ENCODE data around the gene CDHR1. TPM values are rescaled to one million over a fixed set of nuclear protein-coding genes. Genes with fewer than 3 reads are reported as not detected.

Gene CDHR1
- total and polyA plus RNA-seq, 2 of the 8 experiments (the other 6 are each of a cell fraction or from before 2014, with no cell fraction given) = 3.9 to 10.5 TPM

DNA sequence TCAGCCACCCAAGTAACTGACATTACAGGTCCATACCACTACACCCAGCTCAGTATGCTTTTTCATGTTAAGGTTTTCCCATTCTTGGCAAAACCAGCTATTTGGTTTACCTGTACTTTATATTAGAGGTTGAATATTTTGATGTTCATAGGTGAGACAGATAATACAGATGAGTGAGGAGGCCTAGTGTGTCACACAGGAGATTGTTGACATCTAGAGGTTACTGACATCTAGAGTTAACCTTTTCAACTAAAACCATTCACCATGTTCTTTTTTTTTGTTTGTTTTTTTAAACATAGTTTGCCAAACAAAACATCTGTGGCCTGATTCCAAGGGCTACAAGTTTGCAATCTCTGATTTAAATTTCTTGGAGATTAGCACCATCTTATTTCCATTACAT lies 47.0 kb upstream of the CDHR1 start:
- H3K9me3 ChIP-seq (ENCODE audit: insufficient read depth in 2 of 2, low read depth in 1 of 2, low read length in 1 of 2) = no peaks in the 10 kb centered on the region

More for the DNA sequence above, 47.0 kb upstream of the CDHR1 start:
- Histone ChIP-seq H3K4me1 (replicated peaks in 1 of 4; ENCODE audit: control insufficient read depth in 3 of 4, insufficient read depth in 4 of 4, low read length in 3 of 4) (no peaks in the 10 kb centered on the region), H3K36me3 (ENCODE audit: control insufficient read depth in 2 of 4, insufficient read depth in 4 of 4, low read length in 3 of 4) (peaks cover 10 to 84% (median 53%) of the 10 kb centered on the region in 4 experiments), H3K23ac (ENCODE audit: insufficient read length) (no peak overlapping the region), H3K27me3 (replicated peaks in 1 of 4; ENCODE audit: control insufficient read depth in 3 of 4, extremely low read depth in 1 of 4, insufficient read depth in 3 of 4, low read length in 3 of 4) (no peaks in the 10 kb centered on the region), H3K23me2 (ENCODE audit: low read depth, low read length) (no peaks in the 10 kb centered on the region), H3K18ac (ENCODE audit: extremely low read depth, low read length) (no peak overlapping the region), H4K20me1 (replicated peaks in 1 of 2; ENCODE audit: control insufficient read depth in 1 of 2, insufficient read depth in 2 of 2, low read length in 2 of 2) (no peaks in the 10 kb centered on the region), H3K9ac (replicated peaks in 1 of 4; ENCODE audit: extremely low read depth in 1 of 4, low read depth in 3 of 4, low read length in 3 of 4) (no peak overlapping the region), H4K5ac (ENCODE audit: insufficient read length, low read depth, low read length) (no peak overlapping the region), H3K4me3 (ENCODE audit: extremely low read depth in 1 of 4, insufficient read depth in 2 of 4, low read depth in 3 of 4, low read length in 4 of 4) (no peak overlapping the region), H3K27ac (ENCODE audit: low read depth, low read length) (no peak overlapping the region), H2BK120ac (replicated peaks; ENCODE audit: low read depth, low read length) (no peak overlapping the region), H3K4ac (replicated peaks; ENCODE audit: insufficient read length, low read depth, low read length) (no peak overlapping the region), H2BK5ac (ENCODE audit: low read depth, low read length) (no peak overlapping the region), H2BK15ac (ENCODE audit: low read length) (no peak overlapping the region), H2AK5ac (ENCODE audit: low read depth, low read length) (no peak overlapping the region), H3K79me2 (ENCODE audit: control insufficient read depth in 1 of 2, insufficient read depth in 2 of 2, low read length in 2 of 2) (no peaks in the 10 kb centered on the region), H2BK12ac (ENCODE audit: low read depth, low read length) (no peak overlapping the region), H3K14ac (ENCODE audit: insufficient read length) (no peak overlapping the region), H3K79me1 (ENCODE audit: low read depth, low read length) (no peaks in the 10 kb centered on the region), H3K4me2 (ENCODE audit: insufficient read depth in 1 of 2, low read depth in 2 of 2, low read length in 2 of 2) (no peak overlapping the region), H3K56ac (replicated peaks; ENCODE audit: insufficient read length, low read depth, low read length) (no peak overlapping the region), H2BK20ac (ENCODE audit: low read length) (no peak overlapping the region), H4K8ac (ENCODE audit: extremely low read depth, insufficient read depth, low read length) (no peak overlapping the region), H4K91ac (replicated peaks; ENCODE audit: insufficient read length, low read length) (no peak overlapping the region), H2AFZ (ENCODE audit: low read length) (no peak overlapping the region)
- ChIA-PET POLR2A (ENCODE audit: partially characterized antibody) (interaction anchor here (0.6 to 2.3 kb wide), 4 partner anchors 8 to 12 kb away, joined by 3 to 11 read pairs (median 7); partner anchors contain the start of gene GHITM), CTCF (ENCODE audit: partially characterized antibody) (interaction anchor here (0.7 to 12.2 kb wide), 27 partner anchors 8 to 390 kb away, joined by 3 to 248 read pairs (median 5); partner anchors contain the start of genes CDHR1, GHITM, GPR15LG and LRIT2)
- TF ChIP-seq SP4 (IDR thresholded peaks at IDR 0.05; ENCODE audit: low read length) = no peak
- no peak for TF ChIP-seq HDAC2 (IDR thresholded peaks at IDR 0.05; ENCODE audit: borderline replicate concordance in 1 of 2, low read depth in 2 of 2, low read length in 2 of 2)
- no peak for TF ChIP-seq SIRT6 (IDR thresholded peaks at IDR 0.05; ENCODE audit: low read length)
- TF ChIP-seq EP300 (IDR thresholded peaks at IDR 0.05; ENCODE audit: borderline replicate concordance in 1 of 2, low read depth in 2 of 2, low read length in 2 of 2) = no peak
- FAIRE-seq = no peak
- no peak for DNase-seq (ENCODE audit: low read depth in 1 of 2, low spot score in 2 of 2)

All from H1 (cell line).